K562 (cell line): ENCODE data around the gene ALOXE3. TPM values are rescaled to one million over a fixed set of nuclear protein-coding genes. Genes with fewer than 3 reads are reported as not detected.

Experiments used
- ATAC-seq: fragments of 200-7000 bp; cut with Tn5 transposase; 3 replicates; pipeline ENCODE4 v1.9.1; 2020; ENCODE audit warnings: moderate library complexity
- BruUV-seq: library from RNA; stranded (reverse); fragments of 400-500 nt; replicated peaks from 2 replicates; lab custom pipeline; 2021; lab: Mats Ljungman, UMichigan
- CTCF ChIA-PET: fragments of 300-600 bp; formaldehyde crosslinking; extraction: SDS; loops from one replicate; lab custom pipeline; 2021; ENCODE audit warnings: low intra/inter-chr PET ratio; lab: Yijun Ruan, JAX
- POLR2A ChIA-PET: fragments of 300-600, 350-650 bp; sonication (Branson Sonifier 250); formaldehyde crosslinking; extraction: SDS; loops from one replicate; lab custom pipeline; 2021; ENCODE audit warnings: antibody characterized with exemption, inconsistent platforms; lab: Yijun Ruan, JAX
- DNase-seq, 4 experiments: peaks; one replicate each; pipeline versions ENCODE4 v3.0.0 to v3.0.0-alpha.2; 2011 to 2018; ENCODE audit warnings: low spot score in 3 of 4, mixed read lengths in 3 of 4; ENCODE audit errors: extremely low read depth in 1 of 4
- FAIRE-seq: peaks from 2 replicates; lab custom pipeline; 2011; peaks lifted over from hg19 to GRCh38; lab: Jason Lieb, UNC
- H2AFZ ChIP-seq: 2 replicates; pipeline ENCODE4 v1.6.0; 2011; ENCODE audit warnings: low read depth, low read length, control low read depth, inconsistent platforms
- H3K27ac ChIP-seq: fragments of 200-600 bp; 3 replicates; pipeline ENCODE4 v1.8.0; 2011; ENCODE audit warnings: low read depth, mild to moderate bottlenecking, control low read depth, inconsistent platforms, low read length, moderate library complexity, mixed read lengths; ENCODE audit errors: extremely low read depth
- H3K27me3 ChIP-seq, 2 experiments: fragments of 300-600 bp in 1 of 2; 2 replicates in 1 of 2; 3 replicates in 1 of 2; pipeline versions ENCODE4 v1.6.0 to v1.8.0; 2011; ENCODE audit warnings: inconsistent platforms in 2 of 2, low read length in 2 of 2, mild to moderate bottlenecking in 1 of 2, mixed read lengths in 1 of 2, moderate library complexity in 1 of 2; ENCODE audit not compliant: control insufficient read depth in 2 of 2, insufficient read depth in 2 of 2
- H3K36me3 ChIP-seq: fragments of 300-600 bp; 3 replicates; pipeline ENCODE4 v1.8.0; 2011; ENCODE audit warnings: mild to moderate bottlenecking, low read length, inconsistent platforms; ENCODE audit not compliant: control insufficient read depth, insufficient read depth
- H3K4me1 ChIP-seq, 2 experiments: fragments of 200-600 bp in 1 of 2; replicated peaks in 1 of 2; 2 replicates in 1 of 2; 3 replicates in 1 of 2; pipeline versions ENCODE4 v1.5.1 to v1.8.0; 2011; ENCODE audit warnings: inconsistent platforms in 2 of 2, low read length in 2 of 2, mild to moderate bottlenecking in 1 of 2, mixed read lengths in 1 of 2, moderate library complexity in 1 of 2; ENCODE audit not compliant: control insufficient read depth in 2 of 2, insufficient read depth in 2 of 2
- H3K4me2 ChIP-seq: 2 replicates; pipeline ENCODE4 v1.6.1; 2011; ENCODE audit warnings: low read length, control low read depth, inconsistent platforms, mixed read lengths; ENCODE audit not compliant: insufficient read depth
- H3K4me3 ChIP-seq: fragments of 200-600 bp; sonication (generic), shearing (Covaris generic); 2 replicates; pipeline ENCODE4 v1.5.1; 2016; ENCODE audit warnings: control low read depth, inconsistent platforms
- H3K79me2 ChIP-seq: fragments of 200-600 bp; 3 replicates; pipeline ENCODE4 v1.8.0; 2011; ENCODE audit warnings: low read length, inconsistent platforms; ENCODE audit not compliant: control insufficient read depth, insufficient read depth
- H3K9ac ChIP-seq, 2 experiments: 2 replicates each; pipeline versions ENCODE4 v1.6.0 to v1.6.1; 2011; ENCODE audit warnings: low read depth in 2 of 2, low read length in 2 of 2, control low read depth in 1 of 2, inconsistent platforms in 1 of 2, mild to moderate bottlenecking in 1 of 2, mixed read lengths in 1 of 2; ENCODE audit not compliant: insufficient read depth in 1 of 2
- H3K9me1 ChIP-seq: one replicate; pipeline ENCODE4 v1.6.0; 2011; ENCODE audit warnings: inconsistent platforms, mild to moderate bottlenecking, low read length, moderate library complexity; ENCODE audit not compliant: control insufficient read depth, insufficient read depth
- H3K9me3 ChIP-seq: replicated peaks from 2 replicates; pipeline ENCODE4 v1.5.1; 2011; ENCODE audit warnings: low read depth, low read length, inconsistent platforms; ENCODE audit not compliant: control insufficient read depth, insufficient read depth
- H4K20me1 ChIP-seq: replicated peaks from 2 replicates; pipeline ENCODE4 v1.6.1; 2011; ENCODE audit warnings: low read length, inconsistent platforms, mixed read lengths; ENCODE audit not compliant: control insufficient read depth, insufficient read depth
- E2F8 ChIP-seq: fragments of 450-650 bp; IDR thresholded peaks from 2 replicates; pipeline ENCODE4 v1.7.1; 2018; ENCODE audit warnings: mild to moderate bottlenecking, low read depth; ENCODE audit not compliant: partially characterized antibody
- EHMT2 ChIP-seq: fragments of 450-650 bp; IDR thresholded peaks from 2 replicates; pipeline ENCODE4 v1.6.1; 2018; ENCODE audit warnings: antibody characterized with exemption
- GABPB2 ChIP-seq: fragments of 250-450 bp; sonication (Bioruptor Pico); conservative IDR thresholded peaks from 2 replicates; pipeline ENCODE4 v1.5.1; 2021; ENCODE audit warnings: mild to moderate bottlenecking
- MITF ChIP-seq: IDR thresholded peaks from 2 replicates; pipeline ENCODE4 v1.6.1; 2014; ENCODE audit warnings: antibody characterized with exemption
- NFRKB ChIP-seq: fragments of 450-650 bp; IDR thresholded peaks from 2 replicates; pipeline ENCODE4 v1.6.1; 2016; ENCODE audit warnings: low read depth
- TBL1XR1 ChIP-seq, 2 experiments: IDR thresholded peaks; 2 replicates each; pipeline ENCODE4 v1.6.1; 2012; ENCODE audit warnings: improper control_type of control experiment in 2 of 2, low read length in 2 of 2, mild to moderate bottlenecking in 1 of 2
- ZBTB33 ChIP-seq: sonication (generic); formaldehyde crosslinking; IDR thresholded peaks from 2 replicates; pipeline ENCODE4 v1.8.1; 2023; ENCODE audit warnings: mild to moderate bottlenecking, missing genetic modification reagents
- WGBS: fragments of 100-300 bp; shearing (Covaris generic); methylation state at CpG from one replicate; pipeline ENCODE4 v1.1.6; 2016; ENCODE audit warnings: low coverage, mixed read lengths; ENCODE audit not compliant: insufficient coverage; ENCODE audit errors: missing lambda C conversion rate; 5-methylcytosine and 5-hydroxymethylcytosine counted together
- in situ Hi-C: fragments of 300-500 bp; cut with MboI; formaldehyde crosslinking; loops from 4 replicates; pipeline ENCODE4 v1.15.0; 2018; ENCODE audit warnings: inconsistent platforms, mixed read lengths
- intact Hi-C: fragments of 100-400 bp; cut with micrococcal nuclease; formaldehyde crosslinking; loops from 2 replicates; pipeline ENCODE4 v1.14.2; 2022
- polyA plus RNA-seq, 8 experiments: library from polyadenylated mRNA; depleted of rRNA in 4 of 8; stranded (reverse) in 5 of 8; unstranded in 3 of 8; fragments of >200 nt; fragmentation: Nextera tagmentation in 2 of 8; fragmentation: Illumina TruSeq in 1 of 8; extraction: Ambion mirVana in 2 of 8; extraction: Trizol in 1 of 8; gene quantifications; 2 replicates each; pipeline versions ENCODE4 v1.2.1 to v1.2.3, GENCODE V29; 2011 to 2014; ENCODE audit warnings: inconsistent platforms in 1 of 8, missing spikeins in 1 of 8
- total RNA-seq, 7 experiments: library from RNA; depleted of rRNA in 6 of 7; stranded (reverse); fragments of >200 nt in 6 of 7; fragmentation: Illumina TruSeq in 2 of 7; extraction: Trizol in 2 of 7; gene quantifications; 2 replicates each; pipeline versions ENCODE4 v1.2.1 to v1.2.3, GENCODE V29; 2011 to 2021; ENCODE audit warnings: low replicate concordance in 1 of 7

ALOXE3 gene
- total and polyA plus RNA-seq, 9 of the 15 experiments (the other 6 are each of a cell fraction or from before 2014, with no cell fraction given): 0.04 TPM; not detected in 8

- no peak for TF ChIP-seq MITF
- no peak for TF ChIP-seq NFRKB
Observed at GRCh38 chr17:8075081-8075480, 43.2 kb downstream of the ALOXE3 start (continued).

- no peak for DNase-seq
- POLR2A ChIA-PET: interaction anchor here (0.6 to 2.1 kb wide), 4 partner anchors 8 to 189 kb away, joined by 3 to 9 read pairs (median 3); no protein-coding TSS in a partner anchor
- Histone ChIP-seq H2AFZ (no peak overlapping the region), H3K9ac (no peak overlapping the region)
- FAIRE-seq: no peak
- no peak for TF ChIP-seq GABPB2 (CRISPR knock-in tag)
- TF ChIP-seq TBL1XR1 (IDR thresholded peaks at IDR 0.05; ENCODE audit: low read length in 2 of 2): no peak
- no peak for TF ChIP-seq E2F8
- TF ChIP-seq EHMT2: no peak
- TF ChIP-seq ZBTB33 (CRISPR knock-in tag): no peak
- TF ChIP-seq, all 486 proteins: peak for 0
- CTCF ChIA-PET: no interaction called here
- Histone ChIP-seq H3K27me3 (peaks cover 0 to 25% of the 10 kb centered on the region in 2 experiments; a peak in 3 of 5 replicates), H3K9me3 (no peaks in the 10 kb centered on the region), H3K4me1 (peaks cover 5 to 23% of the 10 kb centered on the region in 2 experiments; a peak in 3 of 5 replicates), H3K4me3 (no peak overlapping the region), H3K79me2 (no peaks in the 10 kb centered on the region), H3K27ac (no peak overlapping the region), H4K20me1 (no peaks in the 10 kb centered on the region), H3K9me1 (no peaks in the 10 kb centered on the region), H3K36me3 (no peaks in the 10 kb centered on the region), H3K4me2 (no peak overlapping the region)
- in situ Hi-C loops: loop anchor here (25.0 kb wide), 2 partner anchors 713 to 913 kb away; partner anchors contain the start of gene MFSD6L
- BruUV-seq: no TSS peak
- WGBS: 5% methylated on average over 7 of the region's 7 CpGs
- ATAC-seq: no peak
- intact Hi-C loops: loop anchor here (5.0 kb wide), 1 partner anchor 38 kb away; no protein-coding TSS in a partner anchor
Observed at GRCh38 chr17:8074554-8074953, 43.8 kb downstream of the ALOXE3 start.
